IPS-18c (cell line): ENCODE data around the gene NDST4.

Experiments used
- H3K4me3 ChIP-seq: 2 replicates; pipeline ENCODE4 v1.7.0; 2013; ENCODE audit warnings: low read depth, mild to moderate bottlenecking, low read length, moderate library complexity; ENCODE audit not compliant: insufficient read depth
- H3K9me3 ChIP-seq: one replicate; pipeline ENCODE4 v1.6.1; 2013; ENCODE audit warnings: mild to moderate bottlenecking, low read length, moderate library complexity; ENCODE audit not compliant: control insufficient read depth, insufficient read depth

The NDST4 gene

GRCh38 chr4:114870987-114871386, 242.4 kb downstream of the NDST4 start:
- no peak overlapping the region for H3K4me3 ChIP-seq
- H3K9me3 ChIP-seq, result no peaks in the 10 kb centered on the region

DNA sequence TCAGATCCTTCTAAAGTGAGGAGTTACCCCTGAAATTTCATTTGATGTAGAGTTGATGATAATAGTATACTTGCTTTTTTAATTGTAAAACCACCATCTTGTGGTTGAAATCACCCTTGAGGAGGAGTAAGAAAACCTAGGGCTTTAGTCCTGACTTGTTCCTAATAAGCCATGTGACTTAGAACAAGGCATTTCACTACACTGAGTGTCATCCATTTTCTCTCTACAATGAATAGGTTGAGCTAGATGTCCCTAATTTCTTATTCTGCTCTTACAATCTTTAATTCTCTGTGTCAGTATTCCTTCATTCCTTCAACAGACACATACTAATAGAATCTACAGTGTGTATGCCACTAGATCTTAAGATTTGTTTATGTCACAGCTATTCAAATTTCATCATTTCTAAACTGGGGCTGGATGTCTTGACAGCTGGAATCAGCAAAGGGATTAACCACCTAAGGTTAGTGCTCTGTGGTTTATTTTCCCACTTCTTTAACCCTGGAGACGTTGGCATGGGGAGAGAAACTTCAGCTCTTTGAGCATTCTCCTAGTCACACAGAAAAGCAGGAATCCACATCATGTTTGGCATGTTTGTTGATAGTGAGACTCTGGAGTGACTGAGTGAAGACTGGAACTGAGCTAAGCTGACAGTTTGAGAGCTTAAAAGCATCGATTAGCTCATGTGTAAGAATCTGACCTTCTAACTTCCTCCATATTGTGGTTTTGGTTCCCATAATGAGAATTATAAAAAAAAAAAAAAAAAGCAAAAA, 246.3 kb downstream of the NDST4 start:
- no peak overlapping the region for H3K4me3 ChIP-seq
- no peaks in the 10 kb centered on the region for H3K9me3 ChIP-seq

GRCh38 chr4:114864060-114864459, 249.4 kb downstream of the NDST4 start:
- Histone ChIP-seq H3K4me3 (no peak overlapping the region), H3K9me3 (no peaks in the 10 kb centered on the region)

- no peaks in the 10 kb centered on the region for H3K9me3 ChIP-seq
- H3K4me3 ChIP-seq, result no peak overlapping the region
These were observed 252.6 kb downstream of the NDST4 start for GRCh38 chr4:114860786-114861185.

GRCh38 chr4:114857831-114858230, 255.6 kb downstream of the NDST4 start:
- Histone ChIP-seq H3K4me3 (no peak overlapping the region), H3K9me3 (no peaks in the 10 kb centered on the region)

DNA sequence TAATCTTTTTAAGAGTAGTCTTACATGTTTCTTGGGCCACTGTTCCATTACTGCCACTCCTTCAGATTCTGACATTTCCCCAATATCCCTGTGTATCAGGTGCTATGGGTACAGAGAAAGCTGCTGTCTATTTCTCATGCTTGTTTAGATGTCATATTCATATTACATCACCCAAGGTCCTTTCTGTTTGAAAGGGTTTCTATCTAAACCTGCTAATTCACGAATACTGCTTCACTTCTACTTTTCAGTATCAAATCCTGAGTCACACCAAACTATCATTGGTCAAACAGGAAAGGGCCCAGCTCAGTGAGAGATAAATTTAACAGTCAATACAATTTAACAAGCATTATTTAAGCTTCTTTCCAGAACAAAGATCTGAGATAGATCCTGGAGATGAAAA, 273.4 kb downstream of the NDST4 start:
- H3K9me3 ChIP-seq, result no peaks in the 10 kb centered on the region
- no peak overlapping the region for H3K4me3 ChIP-seq

DNA sequence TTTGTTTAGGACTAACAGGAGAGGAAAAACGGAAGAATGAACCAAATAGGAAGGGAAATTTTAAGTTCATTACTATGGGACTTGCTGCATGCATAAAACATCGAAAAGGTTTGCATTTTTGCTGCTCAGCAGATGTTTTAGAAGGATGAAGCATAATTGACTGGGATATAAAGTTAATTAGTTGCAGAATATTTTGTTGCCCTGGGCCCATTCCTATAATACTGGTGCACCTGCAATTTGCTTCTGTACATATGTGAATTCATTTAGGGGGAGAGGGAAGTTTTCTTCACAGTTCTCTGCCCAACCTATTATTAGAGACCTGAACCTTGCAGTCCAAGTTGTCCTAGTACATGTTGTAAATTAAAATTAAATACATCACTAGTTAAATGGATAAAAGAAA, 282.8 kb downstream of the NDST4 start:
- no peak overlapping the region for H3K4me3 ChIP-seq
- no peaks in the 10 kb centered on the region for H3K9me3 ChIP-seq

GRCh38 chr4:114827651-114828050, 285.8 kb downstream of the NDST4 start:
- Histone ChIP-seq H3K9me3 (no peaks in the 10 kb centered on the region), H3K4me3 (no peak overlapping the region)

GRCh38 chr4:114815760-114816159, 297.7 kb downstream of the NDST4 start:
- Histone ChIP-seq H3K9me3 (no peaks in the 10 kb centered on the region), H3K4me3 (no peak overlapping the region)

DNA sequence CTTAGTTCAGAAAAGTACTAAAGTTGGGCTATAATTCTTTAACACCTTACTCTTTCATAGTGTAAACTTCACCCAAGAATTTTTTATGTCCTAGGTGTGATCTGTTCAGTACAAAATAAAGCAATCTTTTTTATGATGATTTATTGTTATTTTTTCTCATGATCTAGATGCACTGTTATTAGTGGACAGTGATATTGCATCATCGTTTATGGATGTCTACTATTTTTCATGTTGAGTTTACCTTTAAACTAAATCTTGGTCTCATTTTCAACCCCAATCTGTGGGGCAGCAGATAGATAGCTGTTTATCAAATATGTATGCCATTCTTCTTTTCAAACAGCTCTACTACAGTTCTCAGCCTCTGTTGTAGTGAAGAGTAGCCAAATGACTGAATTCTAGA, 299.5 kb downstream of the NDST4 start:
- no peaks in the 10 kb centered on the region for H3K9me3 ChIP-seq
- no peak overlapping the region for H3K4me3 ChIP-seq

DNA sequence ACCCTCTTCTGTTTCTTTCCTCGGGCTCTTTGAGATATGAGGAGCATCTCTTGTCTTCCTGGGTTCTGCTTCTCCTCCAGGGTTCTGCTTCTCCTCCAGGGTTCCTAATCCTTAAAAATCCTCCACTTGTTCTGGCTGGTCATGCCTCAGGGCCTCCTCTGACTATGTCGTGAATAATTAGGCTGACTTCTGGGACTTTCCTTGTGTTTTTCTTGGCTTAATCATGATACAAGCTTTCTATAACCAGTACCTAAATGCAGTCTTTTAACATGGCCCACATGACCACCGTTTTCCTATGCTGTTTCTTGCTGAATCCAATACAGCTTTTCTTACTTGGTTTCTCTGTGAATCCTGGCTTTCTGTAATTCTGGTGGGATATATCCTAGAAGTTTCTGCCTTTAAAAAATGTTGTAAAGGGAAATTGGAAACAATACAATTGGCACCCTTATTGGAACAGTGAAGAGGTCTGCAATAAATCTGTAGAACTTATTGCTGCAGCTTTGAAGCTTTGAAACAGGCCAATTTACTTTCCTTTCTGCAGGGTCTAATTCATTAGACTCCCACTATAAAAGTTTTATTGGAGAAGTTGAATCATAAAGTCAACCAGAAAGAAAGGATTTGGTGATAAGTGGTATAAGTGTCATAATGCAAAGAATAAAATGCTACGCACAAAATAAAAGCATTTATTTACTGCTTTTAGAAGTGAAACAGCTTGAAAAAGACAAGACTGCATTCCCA, 301.7 kb downstream of the NDST4 start:
- no peak overlapping the region for H3K4me3 ChIP-seq
- no peaks in the 10 kb centered on the region for H3K9me3 ChIP-seq

- Histone ChIP-seq H3K9me3 (no peaks in the 10 kb centered on the region), H3K4me3 (no peak overlapping the region)
These were observed 305.5 kb downstream of the NDST4 start for GRCh38 chr4:114807759-114808404.

GRCh38 chr4:114807357-114807756, 306.1 kb downstream of the NDST4 start:
- Histone ChIP-seq H3K9me3 (no peaks in the 10 kb centered on the region), H3K4me3 (no peak overlapping the region)

- H3K4me3 ChIP-seq, result no peak overlapping the region
- H3K9me3 ChIP-seq, result no peaks in the 10 kb centered on the region
These were observed 321.4 kb downstream of the NDST4 start for GRCh38 chr4:114791976-114792375.

DNA sequence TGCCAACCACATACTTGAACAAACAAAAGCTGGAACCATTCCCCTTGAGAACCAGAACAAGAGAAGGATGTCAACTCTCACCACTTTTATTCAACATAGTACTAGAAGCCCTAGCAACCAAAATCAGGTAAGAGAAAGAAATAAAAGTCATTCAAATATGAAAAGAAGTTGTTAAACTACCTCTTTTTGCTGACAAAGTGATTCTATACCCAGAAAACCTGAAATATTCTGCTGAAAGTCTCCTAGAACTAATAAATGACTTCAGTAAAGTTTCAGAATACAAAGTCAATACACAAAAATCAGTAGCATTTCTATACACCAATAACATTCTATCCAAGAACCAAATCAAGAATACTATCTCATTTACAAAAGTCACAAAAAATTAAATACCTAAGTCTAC, 327.9 kb downstream of the NDST4 start:
- no peak overlapping the region for H3K4me3 ChIP-seq
- H3K9me3 ChIP-seq, result no peaks in the 10 kb centered on the region

- H3K9me3 ChIP-seq, result no peaks in the 10 kb centered on the region
- no peak overlapping the region for H3K4me3 ChIP-seq
These were observed 330.2 kb downstream of the NDST4 start for GRCh38 chr4:114783215-114783595.

- Histone ChIP-seq H3K4me3 (no peak overlapping the region), H3K9me3 (no peaks in the 10 kb centered on the region)
These were observed 330.8 kb downstream of the NDST4 start for GRCh38 chr4:114782415-114783214.
